GM21381 (cell line): ENCODE data around the gene PTPRM.

Experiments used
- ATAC-seq: cut with Tn5 transposase; IDR thresholded peaks from one replicate; pipeline ENCODE4 v1.9.1; 2021; ENCODE audit warnings: mild to moderate bottlenecking, moderate library complexity; ENCODE audit not compliant: unreplicated experiment

PTPRM gene

DNA sequence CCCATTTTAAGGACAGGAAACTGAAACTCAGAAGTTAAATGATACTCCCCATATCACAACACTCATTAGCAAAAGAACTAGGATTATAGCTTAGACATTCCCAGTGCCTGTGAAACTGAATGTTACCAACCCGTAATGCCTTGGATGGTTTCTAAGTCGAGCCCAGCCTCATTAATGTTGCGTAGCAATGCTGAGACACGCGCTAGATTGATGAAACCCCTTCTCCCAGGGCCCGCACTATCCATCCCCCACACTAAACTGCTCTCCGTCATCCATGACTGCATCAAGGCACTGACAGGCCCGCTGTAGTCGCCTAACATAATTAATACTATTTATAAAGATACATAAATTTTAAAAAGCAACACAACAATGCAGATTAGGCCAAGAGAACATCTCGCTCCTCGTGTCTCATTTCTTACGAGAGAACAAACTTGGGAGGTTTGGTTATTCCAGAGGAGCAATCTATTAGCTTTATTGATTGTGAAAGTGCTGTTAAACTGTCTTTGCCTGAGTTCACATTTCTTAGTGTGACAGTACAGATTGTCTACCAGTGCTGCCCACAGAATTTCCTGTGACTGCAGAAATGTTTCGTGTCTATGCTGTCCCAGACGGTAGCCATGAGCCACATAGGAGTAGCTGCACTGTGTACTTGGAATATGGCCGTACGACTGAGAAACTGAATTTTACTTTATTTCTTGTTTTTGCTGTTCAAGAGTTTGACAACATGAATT is 729.9 kb downstream of the PTPRM start:
- ATAC-seq = no peak

DNA sequence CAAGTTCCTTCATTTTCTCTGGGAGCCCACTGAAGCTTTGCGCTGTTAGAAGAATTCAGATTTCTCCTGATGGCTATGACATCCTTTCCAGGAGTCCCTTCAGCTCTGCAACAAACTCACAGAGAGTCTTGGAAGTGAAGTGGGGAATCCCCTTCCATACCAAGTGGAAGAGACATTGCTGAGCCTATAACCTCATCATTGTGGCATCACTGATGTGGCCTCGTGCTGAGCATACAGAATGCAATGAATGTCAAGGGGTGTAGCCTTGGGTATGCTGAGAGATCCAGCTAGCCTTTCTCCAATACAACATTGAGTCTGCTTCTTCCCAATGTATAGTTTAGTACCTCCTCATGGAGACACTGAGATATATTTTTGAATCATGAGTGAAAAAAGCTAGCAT is 731.1 kb downstream of the PTPRM start:
- ATAC-seq = no peak

DNA sequence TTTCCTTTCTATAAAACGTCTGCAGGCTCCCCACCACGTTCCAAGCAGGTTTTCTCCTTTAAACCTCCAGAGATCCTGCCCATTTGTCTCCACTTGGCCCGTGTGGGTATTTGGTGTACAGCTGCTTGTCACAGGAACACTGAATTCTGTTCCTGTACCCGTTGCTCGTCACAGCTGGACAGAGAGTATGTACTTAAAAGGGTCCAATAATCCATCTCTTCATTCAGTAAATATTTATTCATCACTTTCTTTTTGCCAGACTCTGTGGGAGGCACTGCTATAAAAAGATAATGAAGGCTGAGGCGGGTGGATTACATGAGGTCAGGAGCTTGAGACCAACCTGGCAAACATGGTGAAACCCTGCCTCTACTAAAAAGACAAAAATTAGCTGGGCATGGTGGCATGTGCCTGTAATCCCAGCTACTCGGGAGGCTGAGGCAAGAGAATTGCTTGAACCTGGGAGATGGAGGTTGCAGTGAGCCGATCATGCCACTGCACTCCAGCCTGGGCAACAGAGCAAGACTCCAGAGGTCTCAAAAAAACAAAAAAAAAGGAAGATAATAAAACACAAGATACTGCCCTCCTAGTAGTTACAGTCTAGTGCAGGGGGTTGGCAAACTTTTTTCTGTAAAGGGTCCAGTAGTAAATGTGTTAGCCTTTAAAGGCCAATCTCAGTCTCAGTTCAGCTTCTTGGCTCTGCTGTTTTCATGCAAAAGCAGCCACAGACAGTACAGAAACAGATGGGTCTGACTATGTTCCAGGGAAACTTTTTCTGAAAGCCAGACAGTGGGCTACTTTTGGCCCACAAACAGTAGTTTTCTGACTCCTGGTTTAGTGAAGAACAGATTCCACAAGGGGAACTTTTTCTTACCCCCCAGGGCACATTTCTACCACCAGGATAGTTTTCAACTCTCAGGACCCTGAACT is 732.2 kb downstream of the PTPRM start:
- no peak for ATAC-seq

DNA sequence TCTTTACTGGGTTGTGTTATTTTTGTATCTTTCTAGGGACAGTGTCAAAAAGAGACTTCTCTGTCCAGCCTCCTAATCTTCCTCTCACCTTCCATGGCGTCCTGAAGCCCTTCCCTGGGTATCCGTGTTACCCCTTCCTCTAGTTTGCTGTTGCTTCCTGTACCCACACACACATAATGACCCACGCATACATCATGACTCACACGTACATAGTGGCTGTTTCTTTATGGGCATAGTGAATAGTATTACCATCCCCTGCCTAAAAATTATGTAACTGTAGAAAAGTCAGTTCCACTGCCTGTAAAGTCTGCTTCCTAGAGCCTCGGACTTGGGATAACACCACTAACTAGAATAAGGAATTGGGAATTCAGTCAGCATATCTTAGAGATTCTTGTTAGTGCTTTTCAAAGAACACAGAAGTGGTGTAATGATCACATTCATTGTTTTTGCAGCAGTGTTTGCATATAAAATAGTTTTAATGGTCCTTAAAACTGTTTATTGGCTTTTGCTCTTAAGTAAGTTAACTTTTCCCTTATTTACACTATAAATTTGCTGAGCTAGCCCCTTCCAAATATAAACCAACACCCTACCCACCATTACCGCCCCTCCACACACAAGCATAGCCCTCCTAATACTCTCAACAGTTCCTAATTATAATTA is 733.8 kb downstream of the PTPRM start:
- no peak for ATAC-seq

DNA sequence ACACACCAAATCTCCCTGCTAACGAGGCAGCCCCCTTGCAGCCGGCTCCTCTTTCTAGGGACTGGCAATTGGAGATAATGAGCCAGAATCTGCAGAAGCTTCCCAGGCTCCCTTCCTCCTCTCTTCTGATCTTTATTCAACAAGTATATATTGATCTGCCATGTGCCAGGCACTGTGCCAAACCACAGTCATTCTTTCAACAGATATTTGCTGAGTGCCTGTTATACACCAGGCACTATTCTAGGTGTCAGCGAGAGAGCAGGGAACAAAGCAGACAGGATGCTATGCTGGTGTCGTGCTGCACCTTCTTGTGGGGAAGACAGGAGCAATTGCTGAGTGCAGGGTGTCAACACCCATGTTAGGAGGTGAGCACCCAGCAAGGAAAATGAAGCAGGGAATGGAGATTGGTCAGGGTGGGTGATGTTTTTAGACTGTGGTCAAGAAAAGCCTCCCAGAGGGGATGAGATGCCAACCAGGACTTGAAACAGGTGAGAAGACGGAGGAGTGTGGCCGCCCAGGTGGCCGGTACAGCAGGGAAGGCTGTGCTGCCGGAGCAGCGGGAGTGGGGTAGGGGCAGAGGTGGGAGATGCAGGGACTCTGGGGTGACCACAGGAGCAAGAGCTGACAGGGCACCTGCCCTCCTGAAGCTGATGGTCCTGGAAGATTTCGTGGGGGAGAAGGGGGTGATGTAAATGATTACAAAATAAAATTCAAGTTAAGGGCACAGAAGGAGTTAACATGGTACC is 734.5 kb downstream of the PTPRM start:
- ATAC-seq = no peak

DNA sequence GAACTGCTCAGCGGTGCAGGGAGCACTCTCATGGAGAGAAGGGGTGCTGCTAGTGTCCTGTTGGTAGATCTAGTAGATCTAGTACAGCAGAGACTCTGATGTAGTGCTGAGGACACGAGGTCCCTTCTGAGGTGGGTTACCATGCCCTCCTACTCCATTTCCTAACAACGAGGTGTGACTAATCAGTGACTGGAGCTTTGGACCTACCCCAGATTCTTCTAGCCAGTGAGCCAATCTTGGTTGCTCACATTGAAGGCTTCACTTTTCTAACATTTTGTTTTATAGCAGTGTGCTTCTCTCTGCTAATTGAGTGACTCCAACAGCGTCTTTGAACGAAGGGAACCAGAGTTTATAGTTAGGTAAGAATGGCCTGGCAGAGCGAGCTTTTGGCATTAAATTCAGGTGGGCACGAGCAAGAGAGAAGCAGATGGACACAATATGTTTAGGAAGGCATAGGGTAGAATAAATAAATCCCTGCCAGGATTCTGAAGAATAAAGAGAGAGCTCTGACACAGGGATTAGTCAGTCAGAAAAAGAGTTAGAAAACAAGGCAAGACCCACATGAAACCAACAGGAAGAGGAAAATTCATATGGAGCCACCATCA is 736.1 kb downstream of the PTPRM start:
- no peak for ATAC-seq

DNA sequence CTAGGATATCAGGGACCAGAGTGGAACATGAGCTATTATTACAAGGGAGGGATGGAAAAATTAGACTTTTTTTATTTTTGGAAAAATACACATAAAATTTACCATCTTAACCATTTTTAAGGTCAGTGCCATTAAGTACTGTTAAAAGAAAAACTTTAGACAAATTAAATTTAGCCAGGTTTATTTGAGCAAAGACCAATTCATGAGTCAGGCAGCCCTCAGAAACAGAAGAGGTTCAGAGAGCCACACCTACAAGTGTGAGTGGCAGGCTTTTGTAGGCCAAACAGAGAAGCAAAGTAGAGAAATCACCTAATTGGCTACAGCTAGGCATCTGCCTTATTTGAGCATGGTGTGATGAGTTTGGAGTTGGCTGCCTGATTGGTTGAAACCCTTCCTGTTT is 740.8 kb downstream of the PTPRM start:
- no peak for ATAC-seq

DNA sequence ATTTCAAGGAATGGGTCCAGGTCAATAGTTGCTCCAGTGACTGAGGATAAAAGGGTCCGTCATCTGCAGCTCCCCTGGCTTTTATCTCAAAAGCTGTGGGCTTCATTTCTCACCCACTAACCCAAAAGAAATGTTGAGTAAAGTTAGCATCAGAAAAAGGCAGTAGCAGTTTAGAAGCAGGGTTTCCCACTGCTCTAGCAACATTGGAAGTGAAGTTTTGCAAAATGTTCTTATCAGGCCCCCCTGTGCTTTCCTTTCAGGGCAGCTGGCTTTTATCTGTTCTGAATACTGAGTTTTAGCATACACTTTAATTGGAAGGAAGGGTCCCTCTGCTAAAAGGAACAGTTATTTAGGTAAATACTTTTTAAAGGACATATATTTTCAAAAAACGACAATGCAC is 745.9 kb downstream of the PTPRM start:
- ATAC-seq = no peak

DNA sequence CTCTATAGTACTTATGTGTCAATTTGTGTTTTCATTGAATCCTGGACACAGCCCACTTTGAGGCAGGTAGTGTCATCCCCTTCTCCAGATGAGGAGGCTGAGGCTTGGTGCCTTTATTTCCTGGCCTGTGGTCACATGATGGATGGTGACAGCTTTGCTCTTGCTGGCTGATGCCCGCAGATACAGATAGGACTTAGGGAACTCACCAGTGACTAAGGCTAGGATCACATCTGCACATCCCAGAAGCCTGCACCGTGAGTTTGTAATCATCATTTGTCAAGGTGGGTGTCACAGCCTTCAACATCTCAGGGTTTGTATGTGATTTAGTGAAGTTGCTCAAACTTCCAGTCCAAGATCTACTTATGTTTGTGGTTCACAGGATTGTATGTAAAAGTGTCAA is 747.0 kb downstream of the PTPRM start:
- no peak for ATAC-seq

DNA sequence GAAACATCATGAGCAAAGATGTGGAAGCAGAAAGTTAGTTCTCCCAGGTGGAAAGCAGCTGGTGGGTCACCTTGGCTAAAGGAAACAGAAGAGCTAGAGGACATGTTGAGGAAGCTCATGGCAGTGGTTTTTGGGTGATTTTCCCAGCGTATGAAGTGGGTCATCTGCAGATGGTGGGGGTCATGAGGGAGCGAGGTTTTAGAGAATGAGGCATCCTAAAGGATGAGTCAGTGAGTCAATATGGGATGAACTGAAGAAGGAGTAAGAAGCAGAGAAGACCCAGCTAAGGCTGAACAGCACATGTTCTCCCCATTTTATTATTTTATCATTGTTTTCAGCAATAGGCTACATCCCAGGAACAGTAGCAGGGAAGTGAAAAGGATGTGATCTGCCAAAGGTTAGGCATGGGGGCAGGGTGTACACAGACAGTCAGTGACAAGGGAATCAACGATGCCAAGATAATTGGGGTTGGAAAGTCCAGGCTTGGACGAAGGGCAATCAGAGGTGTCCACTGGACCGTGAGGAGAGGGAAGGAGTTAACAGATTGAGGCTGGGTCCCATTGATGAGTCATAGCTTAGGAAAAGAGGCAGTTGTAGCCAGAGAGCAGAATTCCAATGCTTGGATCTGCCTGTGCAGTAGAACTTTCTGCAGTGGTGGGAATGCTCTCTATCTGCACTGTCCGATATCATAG is 752.8 kb downstream of the PTPRM start:
- no peak for ATAC-seq

DNA sequence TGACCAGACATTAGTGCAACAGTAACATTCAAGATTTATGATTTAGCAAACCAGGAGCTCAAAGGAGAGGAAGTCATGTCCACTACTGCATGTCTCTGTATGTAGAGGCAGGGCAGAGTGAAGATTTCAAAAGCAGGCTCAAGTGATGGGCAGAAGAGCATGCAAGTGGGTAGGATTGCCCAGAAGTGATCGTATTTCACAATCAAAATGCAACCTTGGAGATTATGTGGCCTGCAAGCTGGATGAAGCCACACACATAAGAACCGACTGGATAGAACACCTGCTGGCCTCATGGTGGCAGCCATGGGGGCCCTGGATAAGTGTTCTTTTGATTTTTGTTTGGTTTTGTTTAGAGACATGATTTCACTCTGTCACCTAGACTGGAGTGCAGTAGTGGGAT is 755.4 kb downstream of the PTPRM start:
- ATAC-seq = no peak

DNA sequence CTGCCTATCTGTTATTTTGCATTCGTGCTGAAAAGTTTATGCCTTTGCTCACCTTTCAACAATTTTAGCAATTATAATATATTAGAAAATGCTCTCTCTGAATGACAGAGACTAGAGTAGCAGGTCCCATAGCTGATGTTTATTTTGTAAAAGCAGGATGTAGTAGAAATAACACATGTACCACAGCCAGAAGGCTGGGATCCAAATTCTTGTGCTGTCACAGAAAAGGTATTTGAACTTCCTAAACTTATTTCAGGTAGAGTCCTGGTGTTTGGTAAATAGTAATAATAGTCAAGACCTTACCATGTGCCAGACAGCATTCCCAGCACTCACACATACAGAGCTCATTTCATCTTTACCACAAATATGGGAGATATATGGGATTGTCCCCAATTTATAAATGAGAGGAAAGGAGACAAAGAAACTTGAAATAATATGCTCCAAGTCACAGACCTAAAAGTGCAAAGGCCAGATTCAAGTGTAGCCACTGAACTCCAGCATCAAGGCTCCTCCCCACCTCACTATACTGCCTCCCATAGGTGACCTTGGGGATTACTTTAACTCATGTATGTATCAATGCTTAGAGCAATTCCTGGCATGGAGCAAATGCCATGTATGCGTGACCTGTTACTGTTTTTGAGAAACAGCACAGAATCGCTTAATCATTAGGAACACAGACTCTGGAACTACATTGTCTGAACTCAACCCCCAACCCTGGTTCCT is 757.4 kb downstream of the PTPRM start:
- ATAC-seq = no peak

DNA sequence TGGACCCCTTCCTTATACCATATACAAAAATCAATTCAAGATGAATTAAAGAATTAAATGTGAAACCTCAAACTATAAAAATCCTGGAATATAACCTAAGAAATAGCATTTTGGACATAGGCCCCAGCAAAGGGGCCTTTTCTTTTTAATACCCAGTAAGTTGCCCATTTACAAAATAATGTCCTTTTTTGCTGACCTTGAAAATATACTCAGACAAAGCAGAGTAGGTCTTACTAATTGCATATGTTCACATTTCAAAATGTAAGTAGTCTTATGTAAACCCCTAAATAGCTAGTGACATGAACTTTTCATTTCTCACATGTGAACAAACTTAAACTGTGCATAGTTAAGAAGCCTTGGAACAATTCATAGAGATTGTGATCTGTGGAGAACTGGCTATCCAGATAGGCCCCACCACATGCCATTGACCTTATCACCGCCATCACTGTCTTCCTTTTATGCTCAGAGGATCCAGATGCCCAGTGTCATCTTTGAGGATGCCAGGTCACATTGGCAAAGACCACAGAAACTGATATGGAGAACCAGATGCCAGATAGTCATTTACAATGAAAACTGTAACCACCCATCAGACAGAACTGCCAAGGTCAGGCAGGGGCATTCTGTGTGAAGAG is 759.8 kb downstream of the PTPRM start:
- ATAC-seq = no peak

DNA sequence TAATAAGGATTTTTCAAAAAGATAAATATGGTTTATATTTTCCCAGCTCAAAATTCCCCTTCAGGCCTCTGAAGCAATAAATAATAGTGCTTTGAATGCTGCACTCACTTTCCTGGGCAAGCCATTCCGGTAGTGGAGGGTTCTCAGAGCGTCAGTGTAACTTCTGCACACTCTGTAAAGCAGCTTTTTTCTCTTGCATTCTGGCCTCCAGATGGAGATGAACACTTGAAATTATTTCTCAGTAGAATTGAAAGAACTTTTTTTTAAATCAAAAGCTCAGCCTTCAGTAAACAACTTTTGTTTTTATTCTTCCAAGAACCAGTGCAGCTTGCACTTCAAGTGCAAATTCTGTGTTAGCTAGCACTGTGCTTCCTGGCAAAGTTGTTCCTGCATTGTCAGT is 761.0 kb downstream of the PTPRM start:
- ATAC-seq = no peak

DNA sequence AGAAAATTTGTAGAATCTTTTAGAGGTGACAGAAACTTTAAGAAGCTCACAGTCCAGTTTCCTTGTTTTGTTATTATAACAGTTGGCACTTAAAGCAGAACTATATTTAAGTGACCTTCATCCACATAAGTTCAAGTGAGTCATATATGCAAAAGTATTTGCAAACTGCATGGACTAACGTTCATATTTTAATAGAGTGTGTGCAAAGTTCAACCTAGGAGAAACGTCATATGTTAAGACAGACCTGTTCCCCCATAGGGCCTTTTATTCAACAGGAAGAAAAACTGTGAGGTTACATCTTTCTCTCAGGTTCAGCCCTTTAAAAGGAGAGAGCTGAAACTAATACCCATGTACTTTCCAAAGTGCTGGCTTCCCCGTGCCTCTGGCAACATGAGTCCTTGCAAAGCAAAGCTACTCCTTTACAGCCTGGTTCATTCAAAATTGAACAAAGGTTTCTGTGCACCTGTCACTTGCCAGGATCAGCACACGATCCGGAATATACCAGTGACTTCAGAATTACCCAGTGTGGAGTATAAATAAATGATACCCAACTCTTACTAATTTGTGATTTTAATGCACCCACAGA is 762.2 kb downstream of the PTPRM start:
- ATAC-seq = no peak

DNA sequence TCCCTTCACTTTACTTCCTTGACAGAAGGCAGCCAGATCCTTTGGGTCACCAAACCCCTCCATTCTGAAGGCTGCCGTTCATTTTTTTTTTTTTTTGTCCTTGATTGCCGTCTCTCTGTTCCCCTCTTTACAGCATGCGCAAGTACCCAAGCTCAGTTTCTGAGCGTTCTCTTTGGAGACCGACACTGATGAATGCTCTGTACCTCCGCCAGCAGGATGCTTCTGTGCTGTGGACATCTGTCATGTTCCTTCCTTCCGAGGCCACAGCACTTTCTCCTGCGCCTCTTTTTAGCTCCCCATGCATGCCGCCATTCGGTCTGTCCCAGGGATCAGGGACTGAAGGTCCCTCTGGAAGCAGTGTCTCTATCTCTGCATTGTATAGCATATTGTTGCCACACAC is 763.5 kb downstream of the PTPRM start:
- no peak for ATAC-seq

DNA sequence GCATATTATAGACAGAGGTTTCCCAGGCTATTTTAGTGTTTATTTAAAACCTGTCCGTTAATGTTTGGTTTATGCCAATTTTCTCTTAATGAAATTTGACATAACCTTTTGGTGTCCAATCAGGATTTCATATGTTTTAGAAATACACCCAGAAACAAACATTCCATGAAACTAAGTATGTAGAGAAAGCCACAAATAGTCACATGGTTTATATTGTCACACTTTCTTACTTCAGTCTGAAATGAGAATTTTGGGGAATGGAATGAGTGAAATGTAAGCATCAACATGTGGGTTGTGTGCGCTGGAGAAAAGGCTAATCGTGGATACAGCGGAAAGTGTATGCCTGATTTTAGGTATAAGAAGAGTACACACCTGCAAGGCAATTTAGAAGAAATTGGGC is 765.2 kb downstream of the PTPRM start:
- no peak for ATAC-seq

DNA sequence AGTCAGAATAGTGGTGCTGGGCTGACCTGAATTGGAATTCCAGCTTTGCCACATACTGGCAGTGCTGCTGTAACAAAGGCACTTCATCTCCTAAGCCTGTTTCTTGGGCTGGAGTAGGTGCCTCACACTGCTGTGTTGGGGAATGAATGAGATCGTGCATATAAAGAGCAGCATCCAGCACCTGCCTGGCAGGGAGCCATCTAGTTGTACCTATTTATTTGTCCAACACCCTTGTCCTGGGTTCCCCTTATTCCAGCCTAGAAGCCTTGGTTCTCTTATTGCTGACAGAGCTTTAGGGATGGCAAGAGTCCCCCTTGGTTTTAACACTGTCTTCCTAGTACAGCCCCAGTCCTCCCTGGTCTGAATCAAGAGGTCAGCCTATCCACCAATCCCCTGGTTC is 766.8 kb downstream of the PTPRM start:
- ATAC-seq = no peak

DNA sequence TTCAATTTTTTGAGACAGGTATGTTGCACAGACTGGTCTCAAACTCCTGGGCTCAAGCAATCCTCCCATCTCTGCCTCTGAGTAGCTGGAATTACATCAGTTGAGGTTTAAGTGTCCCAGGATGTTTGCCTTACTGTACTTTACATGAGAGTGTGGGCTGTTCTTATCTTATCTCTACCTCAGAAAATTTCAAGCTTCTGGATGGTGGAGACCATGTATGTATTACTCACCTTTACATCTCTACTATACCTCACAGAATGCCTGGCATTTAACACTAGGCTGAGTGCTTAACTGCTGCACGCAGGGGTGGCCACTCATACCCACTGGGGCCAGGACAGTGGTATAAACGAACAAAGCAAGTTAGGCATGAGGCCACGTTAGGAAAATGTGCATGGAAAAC is 770.1 kb downstream of the PTPRM start:
- ATAC-seq = no peak
